GM18909 (cell line): ENCODE results near the gene ALDH1B1.
"Not testable (repeated sequence)": the region's sequence is repeated elsewhere in the genome, so short reads cannot be mapped to it uniquely, and the experiment has no call there.

Experiments used
- ATAC-seq: cut with Tn5 transposase; IDR thresholded peaks from one replicate; pipeline ENCODE4 v1.9.1; 2021; ENCODE audit warnings: mild to moderate bottlenecking; ENCODE audit not compliant: unreplicated experiment, poor library complexity

The ALDH1B1 gene

GRCh38 chr9:38385896-38386295, 6.6 kb upstream of the ALDH1B1 start:
- no peak for ATAC-seq

- no peak for ATAC-seq
Measured at GRCh38 chr9:38386319-38386895, 6.1 kb upstream of the ALDH1B1 start.

- no peak for ATAC-seq
Measured at GRCh38 chr9:38387066-38387465, 5.4 kb upstream of the ALDH1B1 start.

- ATAC-seq = no peak
Measured at GRCh38 chr9:38387751-38388150, 4.8 kb upstream of the ALDH1B1 start.

GRCh38 chr9:38388283-38389223, 3.9 kb upstream of the ALDH1B1 start:
- no peak for ATAC-seq

GRCh38 chr9:38389313-38389712, 3.2 kb upstream of the ALDH1B1 start:
- no peak for ATAC-seq

GRCh38 chr9:38390442-38390841, 2.1 kb upstream of the ALDH1B1 start:
- no peak for ATAC-seq

GRCh38 chr9:38390851-38391250, 1.7 kb upstream of the ALDH1B1 start:
- ATAC-seq = no peak

- ATAC-seq = no peak
Measured at GRCh38 chr9:38391278-38392118, 1.0 kb upstream of the ALDH1B1 start.

- ATAC-seq = peak; percentile 2
Measured at GRCh38 chr9:38393128-38393796, 760 bp downstream of the ALDH1B1 start.

GRCh38 chr9:38394416-38394815, 1.9 kb downstream of the ALDH1B1 start:
- ATAC-seq = no peak

GRCh38 chr9:38395653-38396370, 3.3 kb downstream of the ALDH1B1 start:
- ATAC-seq = no peak

- no peak for ATAC-seq
Measured at GRCh38 chr9:38396371-38396671, 3.8 kb downstream of the ALDH1B1 start.

GRCh38 chr9:38399191-38399590, 6.7 kb downstream of the ALDH1B1 start:
- not testable (repeated sequence) for ATAC-seq

- ATAC-seq = no peak
Measured at GRCh38 chr9:38401994-38402393, 9.5 kb downstream of the ALDH1B1 start.

- ATAC-seq = no peak
Measured at GRCh38 chr9:38404314-38404713, 11.8 kb downstream of the ALDH1B1 start.

- ATAC-seq = no peak
Measured at GRCh38 chr9:38405785-38406184, 13.3 kb downstream of the ALDH1B1 start.

GRCh38 chr9:38406476-38407186, 14.1 kb downstream of the ALDH1B1 start:
- no peak for ATAC-seq

GRCh38 chr9:38408719-38409118, 16.2 kb downstream of the ALDH1B1 start:
- ATAC-seq = no peak
